HepG2 (cell line): ENCODE data around the gene NR2F1. TPM values are rescaled to one million over a fixed set of nuclear protein-coding genes. Genes with fewer than 3 reads are reported as not detected.

Experiments used
- ARHGAP35 ChIP-seq: sonication (generic); formaldehyde crosslinking; IDR thresholded peaks from 2 replicates; pipeline ENCODE4 v1.9.0; 2022; ENCODE audit warnings: mild to moderate bottlenecking, inconsistent platforms, moderate library complexity, missing genetic modification reagents, borderline replicate concordance
- ELF4 ChIP-seq: sonication (generic); formaldehyde crosslinking; IDR thresholded peaks from 2 replicates; pipeline ENCODE4 v1.5.0; 2020; ENCODE audit warnings: missing genetic modification reagents, mild to moderate bottlenecking, moderate library complexity, borderline replicate concordance
- HOXA5 ChIP-seq: sonication (generic); formaldehyde crosslinking; IDR thresholded peaks from 2 replicates; pipeline ENCODE4 v1.4.0; 2020; ENCODE audit warnings: missing genetic modification reagents
- KAT7 ChIP-seq: IDR thresholded peaks from 2 replicates; pipeline ENCODE4 v1.6.1; 2018; ENCODE audit warnings: borderline replicate concordance, missing compliant biosample characterization
- KDM2A ChIP-seq: sonication (generic); formaldehyde crosslinking; IDR thresholded peaks from 2 replicates; pipeline ENCODE4 v1.4.0; 2020; ENCODE audit warnings: low read depth, missing genetic modification reagents, borderline replicate concordance
- NCOA2 ChIP-seq: sonication (generic); formaldehyde crosslinking; IDR thresholded peaks from 2 replicates; pipeline ENCODE4 v1.8.0; 2022; ENCODE audit warnings: inconsistent platforms
- PHF8 ChIP-seq: sonication (generic); formaldehyde crosslinking; IDR thresholded peaks from 2 replicates; pipeline ENCODE4 v1.5.0; 2020; ENCODE audit warnings: missing genetic modification reagents
- SAFB2 ChIP-seq: sonication (generic); formaldehyde crosslinking; IDR thresholded peaks from 2 replicates; pipeline ENCODE4 v1.5.1; 2020; ENCODE audit warnings: missing genetic modification reagents, low read depth, mild to moderate bottlenecking, borderline replicate concordance
- ZFP62 ChIP-seq: sonication (generic); formaldehyde crosslinking; IDR thresholded peaks from 2 replicates; pipeline ENCODE4 v1.4.0; 2020; ENCODE audit warnings: missing genetic modification reagents
- ZFY ChIP-seq: sonication (generic); formaldehyde crosslinking; IDR thresholded peaks from 2 replicates; pipeline ENCODE4 v1.4.0; 2020; ENCODE audit warnings: missing genetic modification reagents
- ZNF253 ChIP-seq: sonication (generic); formaldehyde crosslinking; IDR thresholded peaks from 2 replicates; pipeline ENCODE4 v1.8.0; 2022; ENCODE audit warnings: mild to moderate bottlenecking, missing genetic modification reagents, borderline replicate concordance
- ZNF264 ChIP-seq: sonication (generic); formaldehyde crosslinking; IDR thresholded peaks from 2 replicates; pipeline ENCODE4 v1.4.0; 2020; ENCODE audit warnings: missing genetic modification reagents
- ZNF292 ChIP-seq: sonication (generic); formaldehyde crosslinking; IDR thresholded peaks from 2 replicates; pipeline ENCODE4 v1.8.1; 2022; ENCODE audit warnings: mild to moderate bottlenecking, low read depth, missing genetic modification reagents, borderline replicate concordance
- ZNF33B ChIP-seq: sonication (generic); formaldehyde crosslinking; IDR thresholded peaks from 2 replicates; pipeline ENCODE4 v1.5.1; 2020; ENCODE audit warnings: mild to moderate bottlenecking, missing genetic modification reagents
- ZNF34 ChIP-seq: sonication (generic); formaldehyde crosslinking; IDR thresholded peaks from 2 replicates; pipeline ENCODE4 v1.4.0; 2020; ENCODE audit warnings: mild to moderate bottlenecking, missing genetic modification reagents, borderline replicate concordance
- polyA plus RNA-seq, 8 experiments: library from polyadenylated mRNA; depleted of rRNA in 3 of 8; stranded (reverse) in 7 of 8; unstranded in 1 of 8; fragments of >200 nt; fragmentation: Illumina TruSeq in 4 of 8; extraction: Trizol in 4 of 8; gene quantifications; 2 replicates each; pipeline versions ENCODE4 v1.2.1 to v1.2.3, GENCODE V29; 2011 to 2016; ENCODE audit warnings: low read depth in 4 of 8, missing spikeins in 1 of 8, mixed read lengths in 1 of 8; ENCODE audit not compliant: insufficient read depth in 1 of 8
- total RNA-seq, 5 experiments: library from RNA; depleted of rRNA; stranded (reverse); fragments of >200 nt; fragmentation: Illumina TruSeq; extraction: Trizol; gene quantifications; 2 replicates each; pipeline ENCODE4 v1.2.3, GENCODE V29; 2016; ENCODE audit warnings: low read depth in 1 of 5
- TF ChIP-seq, protein P1 (sequence below): sonication (generic); formaldehyde crosslinking; IDR thresholded peaks from 2 replicates; pipeline ENCODE4 v1.4.0; 2020; ENCODE audit warnings: missing genetic modification reagents, borderline replicate concordance
- TF ChIP-seq, protein P2 (sequence below): sonication (generic); formaldehyde crosslinking; IDR thresholded peaks from 2 replicates; pipeline ENCODE4 v1.4.0; 2020; ENCODE audit warnings: mild to moderate bottlenecking, missing genetic modification reagents
- TF ChIP-seq, protein P3 (sequence below): sonication (generic); formaldehyde crosslinking; IDR thresholded peaks from 2 replicates; pipeline ENCODE4 v1.4.0; 2020; ENCODE audit warnings: mild to moderate bottlenecking, missing genetic modification reagents
- TF ChIP-seq, protein P4 (sequence below): IDR thresholded peaks from 2 replicates; pipeline ENCODE4 v1.6.1; 2016; ENCODE audit warnings: low read depth, missing genetic modification reagents, missing compliant biosample characterization

NR2F1 gene
- total and polyA plus RNA-seq, 2 of the 13 experiments (the other 11 are each of a cell fraction or from before 2014, with no cell fraction given): 17.1 to 59.7 TPM

DNA sequence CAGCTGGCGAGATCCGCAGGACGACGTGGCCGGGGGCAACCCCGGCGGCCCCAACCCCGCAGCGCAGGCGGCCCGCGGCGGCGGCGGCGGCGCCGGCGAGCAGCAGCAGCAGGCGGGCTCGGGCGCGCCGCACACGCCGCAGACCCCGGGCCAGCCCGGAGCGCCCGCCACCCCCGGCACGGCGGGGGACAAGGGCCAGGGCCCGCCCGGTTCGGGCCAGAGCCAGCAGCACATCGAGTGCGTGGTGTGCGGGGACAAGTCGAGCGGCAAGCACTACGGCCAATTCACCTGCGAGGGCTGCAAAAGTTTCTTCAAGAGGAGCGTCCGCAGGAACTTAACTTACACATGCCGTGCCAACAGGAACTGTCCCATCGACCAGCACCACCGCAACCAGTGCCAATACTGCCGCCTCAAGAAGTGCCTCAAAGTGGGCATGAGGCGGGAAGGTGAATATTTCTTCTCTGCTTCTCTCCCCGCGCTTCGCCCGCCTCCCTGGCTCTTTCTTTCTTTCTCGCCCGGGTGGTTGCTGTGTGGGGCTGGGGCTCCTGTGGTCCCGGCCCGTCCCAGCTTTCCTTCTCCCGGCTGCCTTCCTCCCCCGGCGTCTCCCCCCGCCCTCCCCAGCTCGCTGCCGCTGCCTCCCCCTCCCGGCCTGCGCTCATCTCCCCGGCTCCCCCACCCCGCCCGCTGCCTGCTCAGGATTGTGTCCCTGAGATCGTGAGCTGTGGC, 2.2 kb downstream of the NR2F1 start (continued):
- TF ChIP-seq, protein P1, sequence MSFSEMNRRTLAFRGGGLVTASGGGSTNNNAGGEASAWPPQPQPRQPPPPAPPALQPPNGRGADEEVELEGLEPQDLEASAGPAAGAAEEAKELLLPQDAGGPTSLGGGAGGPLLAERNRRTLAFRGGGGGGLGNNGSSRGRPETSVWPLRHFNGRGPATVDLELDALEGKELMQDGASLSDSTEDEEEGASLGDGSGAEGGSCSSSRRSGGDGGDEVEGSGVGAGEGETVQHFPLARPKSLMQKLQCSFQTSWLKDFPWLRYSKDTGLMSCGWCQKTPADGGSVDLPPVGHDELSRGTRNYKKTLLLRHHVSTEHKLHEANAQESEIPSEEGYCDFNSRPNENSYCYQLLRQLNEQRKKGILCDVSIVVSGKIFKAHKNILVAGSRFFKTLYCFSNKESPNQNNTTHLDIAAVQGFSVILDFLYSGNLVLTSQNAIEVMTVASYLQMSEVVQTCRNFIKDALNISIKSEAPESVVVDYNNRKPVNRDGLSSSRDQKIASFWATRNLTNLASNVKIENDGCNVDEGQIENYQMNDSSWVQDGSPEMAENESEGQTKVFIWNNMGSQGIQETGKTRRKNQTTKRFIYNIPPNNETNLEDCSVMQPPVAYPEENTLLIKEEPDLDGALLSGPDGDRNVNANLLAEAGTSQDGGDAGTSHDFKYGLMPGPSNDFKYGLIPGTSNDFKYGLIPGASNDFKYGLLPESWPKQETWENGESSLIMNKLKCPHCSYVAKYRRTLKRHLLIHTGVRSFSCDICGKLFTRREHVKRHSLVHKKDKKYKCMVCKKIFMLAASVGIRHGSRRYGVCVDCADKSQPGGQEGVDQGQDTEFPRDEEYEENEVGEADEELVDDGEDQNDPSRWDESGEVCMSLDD: no peak
- TF ChIP-seq ZNF33B (CRISPR knock-in tag) (no peak), NCOA2 (CRISPR knock-in tag) (no peak), ZFP62 (CRISPR knock-in tag) (no peak), ZNF253 (CRISPR knock-in tag) (no peak), HOXA5 (no peak), KDM2A (CRISPR knock-in tag) (0 out of 2 replicates have a peak, but pooled peaks have one; percentile 38), KAT7 (peak; percentile 43; the same call in 1 of the 2 replicates), PHF8 (CRISPR knock-in tag) (peak; percentile 47; the same call in 1 of the 2 replicates), ZNF292 (CRISPR knock-in tag) (no peak), ELF4 (no peak), ARHGAP35 (CRISPR knock-in tag) (no peak), ZFY (CRISPR knock-in tag) (peak; percentile 47), ZNF34 (CRISPR knock-in tag) (no peak), ZNF264 (CRISPR knock-in tag) (no peak), SAFB2 (CRISPR knock-in tag) (no peak)
- TF ChIP-seq, protein P2, sequence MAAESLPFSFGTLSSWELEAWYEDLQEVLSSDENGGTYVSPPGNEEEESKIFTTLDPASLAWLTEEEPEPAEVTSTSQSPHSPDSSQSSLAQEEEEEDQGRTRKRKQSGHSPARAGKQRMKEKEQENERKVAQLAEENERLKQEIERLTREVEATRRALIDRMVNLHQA (CRISPR knock-in tag): no peak
- TF ChIP-seq, protein P3, sequence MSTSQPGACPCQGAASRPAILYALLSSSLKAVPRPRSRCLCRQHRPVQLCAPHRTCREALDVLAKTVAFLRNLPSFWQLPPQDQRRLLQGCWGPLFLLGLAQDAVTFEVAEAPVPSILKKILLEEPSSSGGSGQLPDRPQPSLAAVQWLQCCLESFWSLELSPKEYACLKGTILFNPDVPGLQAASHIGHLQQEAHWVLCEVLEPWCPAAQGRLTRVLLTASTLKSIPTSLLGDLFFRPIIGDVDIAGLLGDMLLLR: 0 out of 2 replicates have a peak, but pooled peaks have one; percentile 43
- TF ChIP-seq, protein P4, sequence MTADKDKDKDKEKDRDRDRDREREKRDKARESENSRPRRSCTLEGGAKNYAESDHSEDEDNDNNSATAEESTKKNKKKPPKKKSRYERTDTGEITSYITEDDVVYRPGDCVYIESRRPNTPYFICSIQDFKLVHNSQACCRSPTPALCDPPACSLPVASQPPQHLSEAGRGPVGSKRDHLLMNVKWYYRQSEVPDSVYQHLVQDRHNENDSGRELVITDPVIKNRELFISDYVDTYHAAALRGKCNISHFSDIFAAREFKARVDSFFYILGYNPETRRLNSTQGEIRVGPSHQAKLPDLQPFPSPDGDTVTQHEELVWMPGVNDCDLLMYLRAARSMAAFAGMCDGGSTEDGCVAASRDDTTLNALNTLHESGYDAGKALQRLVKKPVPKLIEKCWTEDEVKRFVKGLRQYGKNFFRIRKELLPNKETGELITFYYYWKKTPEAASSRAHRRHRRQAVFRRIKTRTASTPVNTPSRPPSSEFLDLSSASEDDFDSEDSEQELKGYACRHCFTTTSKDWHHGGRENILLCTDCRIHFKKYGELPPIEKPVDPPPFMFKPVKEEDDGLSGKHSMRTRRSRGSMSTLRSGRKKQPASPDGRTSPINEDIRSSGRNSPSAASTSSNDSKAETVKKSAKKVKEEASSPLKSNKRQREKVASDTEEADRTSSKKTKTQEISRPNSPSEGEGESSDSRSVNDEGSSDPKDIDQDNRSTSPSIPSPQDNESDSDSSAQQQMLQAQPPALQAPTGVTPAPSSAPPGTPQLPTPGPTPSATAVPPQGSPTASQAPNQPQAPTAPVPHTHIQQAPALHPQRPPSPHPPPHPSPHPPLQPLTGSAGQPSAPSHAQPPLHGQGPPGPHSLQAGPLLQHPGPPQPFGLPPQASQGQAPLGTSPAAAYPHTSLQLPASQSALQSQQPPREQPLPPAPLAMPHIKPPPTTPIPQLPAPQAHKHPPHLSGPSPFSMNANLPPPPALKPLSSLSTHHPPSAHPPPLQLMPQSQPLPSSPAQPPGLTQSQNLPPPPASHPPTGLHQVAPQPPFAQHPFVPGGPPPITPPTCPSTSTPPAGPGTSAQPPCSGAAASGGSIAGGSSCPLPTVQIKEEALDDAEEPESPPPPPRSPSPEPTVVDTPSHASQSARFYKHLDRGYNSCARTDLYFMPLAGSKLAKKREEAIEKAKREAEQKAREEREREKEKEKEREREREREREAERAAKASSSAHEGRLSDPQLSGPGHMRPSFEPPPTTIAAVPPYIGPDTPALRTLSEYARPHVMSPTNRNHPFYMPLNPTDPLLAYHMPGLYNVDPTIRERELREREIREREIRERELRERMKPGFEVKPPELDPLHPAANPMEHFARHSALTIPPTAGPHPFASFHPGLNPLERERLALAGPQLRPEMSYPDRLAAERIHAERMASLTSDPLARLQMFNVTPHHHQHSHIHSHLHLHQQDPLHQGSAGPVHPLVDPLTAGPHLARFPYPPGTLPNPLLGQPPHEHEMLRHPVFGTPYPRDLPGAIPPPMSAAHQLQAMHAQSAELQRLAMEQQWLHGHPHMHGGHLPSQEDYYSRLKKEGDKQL: no peak
